Esophagus squamous epithelium (tissue), 5 donors: ENCODE measurements around the gene INSYN2B. TPM values are rescaled to one million over a fixed set of nuclear protein-coding genes. Genes with fewer than 3 reads are reported as not detected.

Experiments
- DNase-seq: peaks from one replicate; lab custom pipeline; 2025; lab: John Stamatoyannopoulos, UW
- H3K27ac ChIP-seq, 4 donors: fragments of 200-600 bp; sonication (generic); one replicate each; pipeline ENCODE4 v1.5.1; 2016 to 2019; ENCODE audit warnings: mild to moderate bottlenecking in 1 of 4
- H3K27me3 ChIP-seq, 4 donors: fragments of 200-600 bp; sonication (generic); 1 replicate in 3 of 4; 2 replicates in 1 of 4; pipeline versions ENCODE4 v1.5.1 to v1.6.0; 2017 to 2021; ENCODE audit warnings: antibody characterized with exemption in 1 of 4
- H3K36me3 ChIP-seq, 3 donors: fragments of 200-600 bp; sonication (generic); one replicate each; pipeline ENCODE4 v1.5.1; 2016 to 2019
- H3K4me1 ChIP-seq, 3 donors: fragments of 200-600 bp; sonication (generic); one replicate each; pipeline ENCODE4 v1.5.1; 2017 to 2019
- H3K4me3 ChIP-seq, 4 donors: fragments of 200-600 bp; sonication (generic); 1 replicate in 3 of 4; 2 replicates in 1 of 4; pipeline ENCODE4 v1.5.1; 2016 to 2019; ENCODE audit warnings: mild to moderate bottlenecking in 2 of 4, moderate library complexity in 1 of 4
- H3K9me3 ChIP-seq, 3 donors: fragments of 200-600 bp; sonication (generic); one replicate each; pipeline ENCODE4 v1.5.1; 2016 to 2019
- CTCF ChIP-seq, 6 experiments: fragments of 450-650 bp in 4 of 6; fragments of 200-600 bp in 2 of 6; sonication (generic) in 2 of 6; IDR thresholded peaks; one replicate each; pipeline ENCODE4 v1.5.1; 2016 to 2019; ENCODE audit warnings: antibody characterized with exemption in 6 of 6, mild to moderate bottlenecking in 4 of 6, moderate library complexity in 4 of 6
- POLR2A ChIP-seq, 4 donors: fragments of 450-650 bp; IDR thresholded peaks; one replicate each; pipeline ENCODE4 v1.6.1; 2017; ENCODE audit warnings: antibody characterized with exemption in 4 of 4, mild to moderate bottlenecking in 4 of 4, moderate library complexity in 3 of 4
- WGBS, 2 donors: methylation state at CpG; one replicate each; pipeline ENCODE4 v1.1.5; 2018; 5-methylcytosine and 5-hydroxymethylcytosine counted together
- intact Hi-C: fragments of 100-400 bp; cut with DNase I; formaldehyde crosslinking; loops from one replicate; pipeline ENCODE4 v1.15.0; 2022
- total RNA-seq, 4 donors: library from RNA; depleted of rRNA; stranded (reverse); fragments of >200 nt; gene quantifications; one replicate each; pipeline ENCODE4 v1.1.0, GENCODE V29; 2016
- donor health status: DM: yes; HTN: yes; CAD: no.

The INSYN2B gene
- total RNA-seq, 4 donors from 2014 or later = 0.09 TPM; not detected in 3

- TF ChIP-seq CTCF (IDR thresholded peaks at IDR 0.05) = no peak
- no peak for TF ChIP-seq POLR2A (IDR thresholded peaks at IDR 0.05)
- intact Hi-C loops = no loop called here
These were observed 58.9 kb downstream of the INSYN2B start for GRCh38 chr5:169921384-169921783.

GRCh38 chr5:169920474-169920873 is 59.8 kb downstream of the INSYN2B start:
- DNase-seq = no peak
- H3K9me3 ChIP-seq = no peaks in the 10 kb centered on the region
- TF ChIP-seq POLR2A (IDR thresholded peaks at IDR 0.05) (no peak), CTCF (IDR thresholded peaks at IDR 0.05) (no peak)
- H3K4me3 ChIP-seq = no peak overlapping the region
- no peak overlapping the region for H3K27ac ChIP-seq
- 69 to 70% methylated on average over 3 of the region's 3 CpGs for WGBS, 2 donors
- no peaks in the 10 kb centered on the region for H3K27me3 ChIP-seq
- H3K4me1 ChIP-seq = no peaks in the 10 kb centered on the region
- intact Hi-C loops = no loop called here
- H3K36me3 ChIP-seq = no peaks in the 10 kb centered on the region

More at GRCh38 chr5:169921384-169921783, 58.9 kb downstream of the INSYN2B start:
- Histone ChIP-seq H3K4me1 (no peaks in the 10 kb centered on the region), H3K9me3 (no peaks in the 10 kb centered on the region), H3K27me3 (no peaks in the 10 kb centered on the region), H3K27ac (no peak overlapping the region), H3K4me3 (no peak overlapping the region), H3K36me3 (no peaks in the 10 kb centered on the region)
- DNase-seq = no peak
- 37 to 63% methylated on average over 3 of the region's 3 CpGs for WGBS, 2 donors

DNA sequence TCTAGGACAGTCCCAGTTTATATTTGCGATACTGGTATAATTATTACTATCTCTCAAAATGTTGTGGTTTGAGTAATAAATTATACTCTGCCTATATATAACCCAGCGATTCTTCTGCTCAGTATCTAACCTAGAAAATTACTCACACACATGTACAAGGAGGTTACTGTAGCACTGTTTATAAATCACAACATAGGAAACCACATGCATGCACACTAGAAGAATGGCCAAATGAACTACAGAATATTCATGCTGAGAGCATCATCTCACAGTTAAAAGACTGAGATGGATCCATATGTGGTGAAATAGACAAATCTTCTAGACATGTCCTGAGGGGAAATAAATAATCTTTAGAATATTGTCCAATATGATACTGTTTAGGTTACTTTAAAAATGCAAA is 62.1 kb downstream of the INSYN2B start:
- no peak for DNase-seq
- 80 to 81% methylated on average over 2 of the region's 2 CpGs for WGBS, 2 donors
- intact Hi-C loops = no loop called here
- no peak overlapping the region for H3K27ac ChIP-seq
- no peaks in the 10 kb centered on the region for H3K9me3 ChIP-seq
- no peak for TF ChIP-seq POLR2A (IDR thresholded peaks at IDR 0.05)
- no peak for TF ChIP-seq CTCF (IDR thresholded peaks at IDR 0.05)
- no peaks in the 10 kb centered on the region for H3K36me3 ChIP-seq
- H3K4me3 ChIP-seq = no peak overlapping the region
- no peaks in the 10 kb centered on the region for H3K27me3 ChIP-seq
- H3K4me1 ChIP-seq = no peaks in the 10 kb centered on the region

- no peaks in the 10 kb centered on the region for H3K27me3 ChIP-seq
- intact Hi-C loops = no loop called here
- WGBS, 2 donors = 69 to 90% methylated on average over 2 of the region's 2 CpGs
- TF ChIP-seq CTCF (IDR thresholded peaks at IDR 0.05) = no peak
- no peak for TF ChIP-seq POLR2A (IDR thresholded peaks at IDR 0.05)
- no peak for DNase-seq
- H3K36me3 ChIP-seq = no peaks in the 10 kb centered on the region
- H3K4me3 ChIP-seq = no peak overlapping the region
- H3K9me3 ChIP-seq = no peaks in the 10 kb centered on the region
- H3K4me1 ChIP-seq = no peaks in the 10 kb centered on the region
- no peak overlapping the region for H3K27ac ChIP-seq
These were observed 62.8 kb downstream of the INSYN2B start for GRCh38 chr5:169917500-169917899.

GRCh38 chr5:169914766-169915165 is 65.5 kb downstream of the INSYN2B start:
- TF ChIP-seq POLR2A (IDR thresholded peaks at IDR 0.05) = no peak
- no peak for TF ChIP-seq CTCF (IDR thresholded peaks at IDR 0.05)
- no peak overlapping the region for H3K27ac ChIP-seq
- no peaks in the 10 kb centered on the region for H3K4me1 ChIP-seq
- H3K27me3 ChIP-seq = no peaks in the 10 kb centered on the region
- DNase-seq = no peak
- no peaks in the 10 kb centered on the region for H3K9me3 ChIP-seq
- H3K36me3 ChIP-seq = no peaks in the 10 kb centered on the region
- H3K4me3 ChIP-seq = no peak overlapping the region
- intact Hi-C loops = no loop called here
- WGBS, 2 donors = 33% methylated on average over 1 of the region's 2 CpGs; no CpG with 5 or more reads in 1 of the 2 donors
